KG1 (cell line): Measurements from ENCODE around the gene UBASH3B.

ENCODE experiments used
- DNase-seq: peaks from one replicate; lab custom pipeline; 2025; lab: John Stamatoyannopoulos, UW

Gene UBASH3B

DNA sequence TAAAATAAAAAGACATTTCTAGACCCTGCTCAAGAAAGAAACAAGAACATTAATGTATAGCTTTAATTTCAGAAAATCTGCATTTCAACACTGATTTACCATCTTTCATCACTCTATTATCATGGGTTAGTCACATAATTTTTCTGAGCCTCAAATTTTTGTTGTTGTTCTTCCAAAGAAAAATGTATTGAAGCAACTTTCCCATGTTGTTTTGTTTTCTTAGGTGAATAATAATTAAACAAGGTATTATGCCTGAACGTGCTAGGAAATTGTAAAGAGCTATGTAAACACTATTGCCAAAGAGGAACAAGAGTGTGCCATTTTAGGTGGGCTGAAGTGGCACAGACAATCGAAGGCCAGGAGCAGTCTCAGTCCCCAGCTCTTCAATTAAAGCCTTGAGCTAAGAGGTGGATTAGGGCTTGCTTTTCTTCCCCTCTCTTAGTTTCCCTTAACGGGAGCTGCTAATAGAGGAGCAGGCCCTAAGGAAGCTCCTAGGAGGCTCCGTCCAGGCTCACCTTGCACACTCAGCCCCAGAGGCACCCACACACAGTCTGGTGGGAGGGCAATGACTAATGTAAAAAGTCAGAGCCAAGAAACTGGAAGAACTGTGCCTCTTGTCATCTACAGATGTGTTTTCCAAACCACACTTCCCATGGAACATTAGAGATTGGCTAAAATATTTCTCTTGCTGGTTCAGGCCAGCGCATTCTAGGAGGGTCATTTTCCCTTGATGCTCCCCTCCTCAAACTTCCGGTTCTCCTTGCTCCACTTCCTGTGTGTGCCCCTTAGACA, 8.8 kb upstream of the UBASH3B start:
- DNase-seq: no peak

DNA sequence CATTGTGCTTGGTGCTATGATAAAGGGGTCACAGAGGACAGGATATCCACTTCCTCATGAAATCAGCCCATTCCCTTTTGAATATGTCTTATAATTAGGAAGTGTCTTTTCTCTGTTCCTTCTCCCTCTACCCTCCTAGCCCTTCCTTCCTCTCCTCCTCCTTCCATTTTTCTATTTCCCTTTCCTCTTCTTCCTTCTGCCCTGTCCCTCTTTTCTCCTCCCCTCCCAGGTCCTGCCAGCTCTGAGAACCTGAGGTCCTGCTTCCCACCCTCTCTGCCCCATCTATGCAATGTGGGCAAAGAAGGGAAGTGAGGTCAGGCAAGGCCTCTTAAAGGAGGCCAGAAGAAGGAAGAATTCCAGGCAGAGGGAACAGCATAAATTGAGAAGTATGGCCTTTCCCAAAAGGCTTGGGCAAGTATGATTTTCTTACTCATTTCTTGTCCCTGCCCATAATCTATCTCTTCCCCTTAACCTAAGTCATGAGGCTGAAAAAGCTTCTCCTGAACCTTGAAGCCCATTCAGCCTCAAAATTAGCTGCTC, 7.7 kb upstream of the UBASH3B start:
- no peak for DNase-seq

DNA sequence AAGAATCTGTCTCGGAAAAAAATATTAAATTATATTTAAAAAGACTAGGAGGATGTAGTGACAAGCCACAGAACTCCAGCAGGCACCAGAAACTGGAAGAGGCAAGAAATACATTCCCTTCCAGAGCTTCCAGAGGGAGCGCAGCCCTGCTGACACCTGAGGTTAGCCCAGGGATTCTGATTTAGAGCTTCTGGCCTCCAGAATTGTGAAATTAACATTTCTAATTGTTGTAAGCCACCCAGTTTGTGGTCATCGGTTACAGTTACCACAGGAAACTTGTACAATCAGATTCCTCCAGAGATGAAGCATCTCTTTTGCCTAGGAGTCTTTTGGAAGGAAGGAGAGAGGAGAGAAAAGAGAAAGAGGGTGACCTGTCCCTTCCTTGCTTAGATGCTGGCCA, 6.4 kb upstream of the UBASH3B start:
- DNase-seq: no peak

DNA sequence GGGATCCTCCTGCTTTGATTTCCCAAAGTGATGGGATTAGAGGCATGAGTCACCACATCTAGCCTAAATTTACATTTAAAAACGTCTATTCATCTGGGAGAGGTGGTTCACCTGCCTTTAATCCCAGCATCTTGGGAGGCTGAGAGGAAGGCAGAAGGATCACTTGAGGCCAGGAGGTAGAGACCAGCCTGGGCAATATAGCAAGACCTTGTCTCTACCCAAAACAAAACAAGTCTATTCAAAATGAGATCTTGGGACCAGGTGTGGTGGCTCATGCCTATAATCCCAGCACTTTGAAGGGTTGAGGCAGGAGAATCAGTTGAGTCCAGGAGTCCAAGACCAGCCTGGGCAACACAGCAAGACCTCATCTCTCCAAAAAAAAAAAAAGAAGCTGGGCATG, 4.9 kb upstream of the UBASH3B start:
- no peak for DNase-seq

DNA sequence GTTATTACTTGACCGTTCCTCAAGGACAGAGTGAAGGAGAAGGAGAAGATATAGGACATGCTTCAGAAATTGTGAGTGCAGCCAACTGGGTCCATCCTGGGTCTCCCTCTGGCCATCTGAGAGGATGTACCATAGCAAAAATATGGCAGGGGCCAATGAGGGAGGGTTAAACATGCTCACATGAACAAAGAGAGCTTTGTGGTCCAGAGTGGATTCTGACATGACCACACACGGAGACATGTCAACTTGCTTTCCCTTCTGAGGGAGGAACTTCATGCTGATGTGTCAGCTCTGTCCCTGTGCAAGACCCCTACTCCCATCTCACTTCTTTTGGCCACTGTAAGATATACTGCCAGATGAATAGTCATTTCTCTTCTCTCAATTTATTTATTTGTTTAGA, 3.0 kb upstream of the UBASH3B start:
- DNase-seq: no peak

DNA sequence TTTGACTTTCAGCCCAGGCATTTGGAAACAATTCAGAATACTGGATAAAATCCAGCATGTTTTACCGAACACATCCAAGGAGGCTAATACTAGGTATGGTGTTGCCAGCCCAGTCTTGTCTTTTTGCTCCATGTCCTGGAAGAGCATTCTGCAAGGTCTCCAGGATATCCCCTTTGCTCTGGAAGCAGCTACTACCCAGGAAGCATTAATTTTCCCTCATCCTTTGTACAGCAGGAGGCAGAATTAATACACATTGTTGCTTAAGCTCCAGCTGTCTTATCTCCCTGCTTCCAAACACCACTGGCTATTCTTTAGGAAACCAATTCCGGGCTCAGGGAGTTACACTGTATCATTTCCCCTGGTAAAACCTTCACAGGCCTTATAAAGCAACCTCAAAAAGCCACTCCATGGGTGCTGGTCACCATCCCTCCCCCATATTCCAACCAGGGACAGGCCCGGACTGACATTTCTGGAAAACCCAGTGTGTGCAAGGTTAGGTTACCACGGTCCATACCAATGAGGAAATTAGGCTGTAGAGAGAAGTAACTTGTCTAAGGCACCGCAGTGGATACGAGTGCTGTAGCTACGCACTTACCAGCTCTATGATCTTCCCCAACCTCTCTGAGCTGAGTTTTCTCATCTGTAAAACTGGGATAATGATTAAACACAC, 1.5 kb upstream of the UBASH3B start:
- DNase-seq: no peak

DNA sequence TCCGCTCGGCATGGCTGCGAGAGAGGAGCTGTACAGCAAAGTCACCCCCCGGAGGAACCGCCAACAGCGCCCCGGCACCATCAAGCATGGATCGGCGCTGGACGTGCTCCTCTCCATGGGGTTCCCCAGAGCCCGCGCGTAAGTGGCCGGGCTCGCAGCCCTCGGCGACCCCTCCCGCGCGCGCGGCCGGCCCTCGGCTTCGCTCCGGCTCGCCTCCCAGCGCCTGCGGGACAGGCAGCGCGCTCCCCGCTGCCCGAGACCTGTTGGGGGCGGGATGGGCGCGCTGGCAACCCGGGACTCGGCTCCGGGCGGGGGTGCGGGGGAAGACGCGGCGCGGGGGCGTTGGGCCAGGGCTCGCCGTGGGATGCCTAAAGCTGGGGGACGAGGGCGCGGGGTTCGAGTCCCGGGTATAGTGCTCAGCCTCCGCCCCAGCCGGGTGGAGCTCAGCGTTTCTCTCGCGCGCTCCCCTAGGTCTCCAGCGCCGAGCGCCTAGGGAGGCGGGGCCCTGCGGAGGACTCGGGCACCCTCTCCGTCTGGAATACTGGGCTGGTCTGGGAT, 630 bp downstream of the UBASH3B start:
- peak; percentile 85 for DNase-seq

DNA sequence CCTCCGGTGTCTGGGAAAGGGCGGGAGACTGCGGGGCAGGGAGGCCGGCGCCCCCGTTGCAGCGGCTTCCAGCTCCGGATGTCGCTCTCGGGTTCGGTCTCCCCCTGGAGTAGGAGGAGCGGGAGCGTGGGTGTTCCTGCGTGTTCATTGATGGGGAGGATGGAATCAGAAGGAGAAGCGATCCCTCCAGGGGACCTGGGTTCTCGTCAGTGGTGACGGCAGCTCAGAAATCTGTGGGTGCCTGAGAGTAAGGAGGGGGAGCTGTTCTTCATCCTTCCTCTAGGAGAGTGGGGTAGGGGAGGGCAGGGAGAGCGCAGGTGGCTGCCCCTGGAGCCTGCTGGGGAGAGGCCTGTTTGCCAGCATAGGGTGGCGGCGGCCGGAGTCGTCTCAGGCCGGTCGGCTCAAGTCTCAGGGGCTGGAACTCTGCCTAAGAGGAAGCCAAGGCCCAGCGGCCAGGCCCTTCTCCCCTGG, 1.1 kb downstream of the UBASH3B start:
- DNase-seq: no peak

DNA sequence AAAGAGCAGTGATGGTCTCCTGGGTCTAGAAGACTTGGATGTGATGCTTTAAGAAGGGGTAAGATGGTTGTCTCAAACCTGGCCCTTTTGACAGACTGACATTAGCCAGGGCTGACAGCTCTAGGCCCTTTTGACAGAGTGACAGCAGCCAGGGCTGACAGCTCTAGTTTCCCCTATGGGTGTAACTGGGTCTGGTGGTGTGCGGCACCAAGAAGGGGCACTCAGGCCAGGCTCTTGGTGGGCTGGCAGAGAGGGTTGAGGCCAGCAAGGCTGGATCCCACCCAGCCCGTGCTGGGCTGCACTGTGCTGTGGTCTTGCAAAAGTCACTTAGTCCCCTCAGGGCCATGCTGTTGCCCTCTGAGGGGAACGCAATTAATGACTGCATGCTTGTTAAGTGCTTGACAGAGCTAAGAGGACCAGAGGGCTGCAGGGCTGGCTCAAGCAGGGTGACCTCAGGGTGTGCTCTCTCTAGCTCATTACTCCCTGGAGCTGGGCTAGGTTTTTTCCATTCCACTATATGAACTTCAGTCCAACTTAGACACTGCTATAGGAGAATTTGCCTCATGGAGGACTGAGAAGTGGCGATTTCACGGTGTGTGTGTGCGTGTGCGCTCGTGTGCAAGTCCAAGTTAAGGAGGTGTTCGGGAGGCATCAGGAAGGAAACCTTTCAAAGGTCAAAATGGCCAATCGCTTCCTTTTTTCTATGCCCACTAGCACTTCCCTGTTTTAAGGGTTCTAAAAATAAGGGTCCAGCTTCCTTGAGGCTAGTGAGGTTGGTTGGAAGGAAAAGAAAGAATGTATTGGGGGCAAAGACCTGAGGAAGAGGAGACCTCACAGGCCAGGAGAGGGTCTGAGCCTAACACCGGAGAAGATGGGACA, 4.4 kb downstream of the UBASH3B start:
- no peak for DNase-seq

DNA sequence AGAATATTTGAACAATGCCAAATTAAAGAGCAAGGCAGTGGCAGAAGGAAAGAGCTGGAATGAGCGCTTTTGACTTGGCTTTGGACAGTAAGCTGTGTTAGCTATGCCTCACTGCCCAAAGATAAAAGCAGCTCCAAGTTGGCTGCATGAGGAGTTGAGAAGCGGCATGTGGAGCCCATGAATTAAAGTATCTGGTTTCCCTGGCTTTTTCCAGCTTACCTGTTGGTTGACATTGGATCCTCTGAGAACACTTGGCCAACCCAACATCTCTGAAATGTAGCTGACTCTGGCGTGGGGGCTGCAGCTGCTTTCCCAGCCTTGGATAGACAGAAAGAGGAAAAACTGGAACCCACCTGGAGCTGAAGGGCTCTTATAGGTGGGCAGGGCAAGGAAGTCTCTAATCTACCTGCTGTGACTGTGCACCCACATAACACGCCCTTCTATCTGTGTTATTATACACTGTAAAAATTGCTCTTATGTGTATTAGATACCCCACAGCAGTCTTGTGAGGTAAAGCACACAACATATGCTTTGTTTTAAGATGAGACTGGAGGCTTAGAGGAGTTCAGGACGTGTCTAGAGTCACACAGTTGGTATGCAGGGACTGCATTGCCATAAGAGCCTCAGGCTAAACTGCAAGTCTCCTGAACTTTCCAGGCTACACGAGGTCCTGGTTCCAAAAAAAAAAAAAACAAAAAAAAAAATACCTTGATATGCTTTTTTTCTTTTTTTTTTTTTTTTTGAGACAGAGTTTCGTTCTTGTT, 5.8 kb downstream of the UBASH3B start:
- no peak for DNase-seq

DNA sequence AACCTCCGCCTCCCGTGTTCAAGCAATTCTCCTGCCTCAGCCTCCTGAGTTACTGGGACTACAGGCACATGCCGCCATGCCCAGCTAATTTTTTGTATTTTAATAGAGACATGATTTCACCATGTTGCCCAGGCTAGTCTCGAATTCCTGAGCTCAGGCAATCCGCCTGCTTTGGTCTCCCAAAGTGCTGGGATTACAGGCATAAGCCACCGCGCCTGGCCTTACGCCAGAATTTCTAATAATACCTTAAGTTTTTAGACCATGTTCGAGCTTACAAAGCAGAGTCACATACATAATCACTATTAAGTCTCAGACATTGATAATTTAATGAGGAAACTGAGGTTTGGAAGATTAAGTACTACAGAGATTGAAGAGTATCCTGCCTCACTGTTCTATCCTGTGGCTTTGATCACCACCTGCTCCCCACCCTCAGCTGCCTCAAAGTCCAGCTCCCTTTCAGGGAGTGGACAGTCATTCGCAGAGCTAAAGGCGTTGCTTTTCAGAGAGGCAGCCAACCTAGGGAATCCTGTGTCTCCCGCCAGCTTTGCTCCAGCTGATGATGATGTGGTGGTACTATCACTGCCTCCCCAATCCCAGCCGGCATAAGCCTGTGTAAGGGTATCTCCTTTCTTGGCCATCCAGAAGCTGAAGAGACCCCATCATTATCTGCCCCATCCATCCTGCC, 7.7 kb downstream of the UBASH3B start:
- no peak for DNase-seq

DNA sequence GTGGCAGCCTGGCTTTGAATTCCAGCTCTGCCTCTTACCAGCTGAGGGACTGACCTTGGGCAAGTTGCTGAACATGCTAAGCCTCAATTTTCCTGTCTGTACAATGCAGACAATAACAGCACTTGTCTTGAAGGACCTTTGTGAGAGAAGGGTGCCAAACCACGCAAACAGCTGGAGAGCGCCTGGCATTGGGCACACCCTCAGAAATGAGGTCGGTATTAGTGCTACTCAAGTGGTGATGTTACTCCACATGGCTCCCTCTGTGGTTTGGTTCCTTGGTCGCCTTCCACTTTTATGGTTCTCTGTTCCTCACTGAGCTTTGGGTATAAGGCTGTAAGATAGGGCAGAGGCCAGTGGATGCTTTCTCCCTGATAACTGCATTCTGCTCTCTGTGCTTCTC, 8.2 kb downstream of the UBASH3B start:
- DNase-seq: no peak

DNA sequence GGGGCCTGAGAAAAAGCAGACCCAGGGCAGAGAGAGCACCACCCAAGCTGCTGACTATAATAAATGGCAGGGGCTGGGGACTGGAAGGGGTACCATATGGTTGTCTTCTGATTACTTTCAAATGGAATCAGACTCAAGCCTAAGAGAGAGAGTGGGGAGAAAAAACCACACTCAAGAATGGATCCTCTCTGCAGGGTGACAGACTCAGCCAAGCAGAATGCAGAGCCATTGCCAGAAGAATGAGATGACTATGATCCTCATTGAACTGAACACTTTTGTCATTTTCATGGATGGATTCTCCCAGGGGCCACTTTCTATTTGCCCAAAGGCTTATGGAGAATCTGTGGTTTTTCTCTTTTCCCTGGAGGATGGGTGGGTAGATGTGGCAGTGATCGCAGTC, 8.7 kb downstream of the UBASH3B start:
- DNase-seq: no peak

DNA sequence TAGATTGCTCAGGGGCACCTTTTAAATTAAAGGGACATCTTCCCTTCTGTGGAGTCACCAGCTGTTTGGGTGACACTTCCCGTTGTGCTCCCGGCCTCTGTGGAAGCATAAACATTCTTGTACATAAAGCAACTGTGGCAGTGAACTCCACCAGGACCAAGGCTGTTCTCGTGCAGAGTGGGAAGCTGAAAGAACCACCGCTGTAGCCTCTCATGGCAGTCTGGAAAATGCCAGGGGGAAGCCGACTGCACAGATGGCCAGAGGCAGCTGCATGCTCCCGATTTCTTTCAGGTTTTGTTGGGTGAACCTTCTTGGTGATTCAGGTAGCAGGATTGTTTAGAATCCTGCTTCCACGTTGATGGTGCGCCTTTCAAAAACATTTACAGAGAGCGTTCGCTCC, 10.3 kb downstream of the UBASH3B start:
- DNase-seq: no peak

DNA sequence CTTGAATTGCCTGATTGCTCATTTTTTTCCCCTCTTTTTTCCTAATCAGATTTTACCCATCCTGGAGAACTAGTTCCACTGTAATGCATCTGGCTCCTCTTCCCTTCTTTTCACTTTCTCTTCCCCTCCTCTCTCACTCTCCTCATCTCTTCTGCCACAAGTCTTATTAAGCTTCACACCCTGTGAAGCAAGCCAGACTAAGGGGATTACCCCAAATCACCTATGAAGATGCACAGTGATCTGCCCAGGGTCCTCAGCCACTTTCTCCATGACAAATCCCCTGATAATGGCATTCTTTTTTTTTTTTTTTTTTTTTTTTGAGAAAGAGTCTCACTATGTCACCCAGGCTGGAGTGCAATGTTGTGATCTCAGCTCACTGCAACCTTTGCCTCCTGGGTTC, 11.2 kb downstream of the UBASH3B start:
- DNase-seq: no peak

DNA sequence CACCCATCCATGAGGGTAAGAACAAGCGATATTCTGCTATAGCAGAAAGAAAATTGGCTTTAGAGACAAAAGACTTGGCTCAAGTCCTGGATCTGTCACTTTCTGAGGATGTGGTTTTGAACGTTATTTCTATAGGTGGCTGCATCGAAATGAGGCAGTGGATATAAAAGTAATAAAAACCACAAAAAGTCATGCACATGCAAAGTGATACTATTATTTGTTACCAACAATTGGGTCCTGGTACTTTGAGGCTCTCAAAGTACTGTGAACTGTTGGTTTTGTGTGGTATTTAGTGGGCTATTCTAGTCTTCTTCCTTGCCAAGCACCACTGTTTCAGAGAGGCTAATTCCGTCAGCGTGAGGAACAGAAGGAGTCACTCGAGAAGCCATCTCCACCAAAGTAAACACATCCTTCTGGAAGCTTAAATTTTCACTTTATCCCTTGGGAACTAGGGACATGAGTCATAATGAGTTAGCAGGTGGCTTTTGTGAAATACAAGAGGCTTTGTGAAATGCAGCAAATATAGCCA, 13.1 kb downstream of the UBASH3B start:
- peak; percentile 28 for DNase-seq

DNA sequence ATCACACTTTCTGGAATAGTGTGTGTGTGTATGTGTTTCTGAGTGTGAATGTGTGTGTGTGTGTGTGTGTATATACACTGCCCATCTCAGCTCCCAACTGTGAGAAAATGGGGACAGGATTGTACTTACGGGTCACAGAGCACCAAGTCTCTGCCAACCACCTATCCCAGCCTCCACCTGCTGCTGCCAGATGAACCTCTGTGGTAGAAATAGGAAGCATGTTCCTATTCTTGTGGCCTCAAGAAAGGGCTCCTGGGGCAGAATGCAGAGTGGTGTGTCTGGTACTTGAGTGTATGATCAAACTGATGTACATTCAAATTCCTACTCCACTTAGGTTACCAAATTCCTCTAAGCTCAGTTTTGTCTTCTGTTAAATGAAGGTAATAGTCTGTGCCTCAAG, 14.6 kb downstream of the UBASH3B start:
- DNase-seq: no peak

DNA sequence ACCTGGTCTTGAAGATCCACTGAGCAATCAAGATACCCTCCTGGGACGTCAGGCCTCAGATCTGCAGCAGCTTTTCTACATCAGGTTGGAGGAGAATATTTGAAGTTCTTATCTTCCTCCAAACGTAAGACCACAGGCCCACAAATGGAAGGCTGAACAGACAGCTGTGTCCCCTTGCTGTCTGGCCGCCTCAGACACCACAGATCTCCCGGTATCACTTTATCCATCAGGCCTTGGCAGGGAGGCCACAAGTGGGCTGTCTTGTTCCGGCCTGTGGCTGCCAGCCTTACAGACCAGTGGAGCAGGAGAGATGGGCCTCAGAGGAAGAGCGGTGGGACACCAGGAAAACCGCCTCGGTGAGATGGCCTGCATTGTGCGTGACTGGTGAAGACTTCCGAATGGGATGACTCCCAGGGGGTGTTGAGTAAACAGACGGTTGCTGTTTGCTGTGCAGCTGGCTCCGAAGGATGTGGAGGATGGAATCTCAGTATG, 15.9 kb downstream of the UBASH3B start:
- no peak for DNase-seq

DNA sequence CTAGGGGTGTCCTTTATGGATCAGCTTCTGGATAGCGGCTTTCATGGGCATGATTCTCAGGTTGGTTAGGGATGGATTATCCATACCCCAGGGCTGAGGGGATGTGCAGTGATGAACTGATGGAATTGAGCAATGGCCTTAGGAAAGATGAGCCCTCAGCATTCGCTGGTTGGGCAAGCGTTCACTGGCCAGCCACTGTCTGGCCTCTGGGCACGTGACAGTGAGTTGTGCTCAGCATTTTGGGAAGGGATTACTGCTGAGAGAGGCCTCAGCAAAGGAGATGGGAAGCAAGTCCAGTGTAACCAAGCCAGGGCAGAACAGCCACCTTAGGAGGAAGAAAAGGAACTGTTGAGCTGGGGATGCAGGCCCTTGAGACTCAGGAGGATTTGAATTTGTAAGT, 17.4 kb downstream of the UBASH3B start:
- no peak for DNase-seq

DNA sequence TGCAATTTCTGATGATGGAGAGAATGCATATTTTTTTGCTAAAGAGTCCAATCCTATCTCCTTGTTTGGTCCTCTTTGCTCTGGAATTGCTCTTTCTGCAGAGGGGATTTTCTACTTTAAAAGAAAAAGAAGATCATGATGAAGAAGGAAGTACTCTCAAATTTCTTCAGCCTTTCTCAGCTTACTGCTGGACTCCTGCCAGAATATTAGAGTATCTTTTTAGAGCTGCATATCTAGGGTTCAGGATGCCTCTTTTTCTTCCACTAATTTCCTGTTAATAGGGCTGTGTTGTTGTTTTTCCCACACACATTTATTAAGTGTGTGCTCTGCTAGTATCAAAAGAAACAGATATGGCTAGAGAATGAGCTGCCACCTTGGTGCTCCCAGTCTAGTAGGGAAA, 18.2 kb downstream of the UBASH3B start:
- DNase-seq: peak; percentile 40
